22Rv1 (cell line): Measurements from ENCODE around the gene RAB1B.

Experiments
- H3K27ac ChIP-seq: fragments of 450-650 bp; 2 replicates; pipeline ENCODE4 v1.5.1; 2017
- ZFX ChIP-seq: fragments of 450-650 bp; IDR thresholded peaks from 2 replicates; pipeline ENCODE4 v1.6.1; 2017; ENCODE audit warnings: antibody characterized with exemption, borderline replicate concordance
- TF ChIP-seq, protein P1 (sequence below): fragments of 450-650 bp; IDR thresholded peaks from 2 replicates; pipeline ENCODE4 v1.5.1; 2017; ENCODE audit warnings: mild to moderate bottlenecking

Gene RAB1B

DNA sequence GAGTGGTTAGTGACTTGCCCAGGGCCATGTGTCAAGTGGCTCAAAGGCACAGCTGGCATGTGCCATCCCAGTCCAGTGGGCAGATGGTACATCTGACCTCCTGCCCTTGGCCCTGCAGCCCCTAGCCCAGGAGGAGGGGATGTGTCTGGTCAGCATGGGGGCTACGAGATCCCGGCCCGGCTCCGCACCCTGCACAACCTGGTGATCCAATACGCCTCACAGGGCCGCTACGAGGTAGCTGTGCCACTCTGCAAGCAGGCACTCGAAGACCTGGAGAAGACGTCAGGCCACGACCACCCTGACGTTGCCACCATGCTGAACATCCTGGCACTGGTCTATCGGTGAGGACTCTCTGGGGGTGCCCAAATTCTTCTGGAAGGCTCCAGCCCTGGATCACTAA, 5.7 kb upstream of the RAB1B start:
- no peak overlapping the region for H3K27ac ChIP-seq

DNA sequence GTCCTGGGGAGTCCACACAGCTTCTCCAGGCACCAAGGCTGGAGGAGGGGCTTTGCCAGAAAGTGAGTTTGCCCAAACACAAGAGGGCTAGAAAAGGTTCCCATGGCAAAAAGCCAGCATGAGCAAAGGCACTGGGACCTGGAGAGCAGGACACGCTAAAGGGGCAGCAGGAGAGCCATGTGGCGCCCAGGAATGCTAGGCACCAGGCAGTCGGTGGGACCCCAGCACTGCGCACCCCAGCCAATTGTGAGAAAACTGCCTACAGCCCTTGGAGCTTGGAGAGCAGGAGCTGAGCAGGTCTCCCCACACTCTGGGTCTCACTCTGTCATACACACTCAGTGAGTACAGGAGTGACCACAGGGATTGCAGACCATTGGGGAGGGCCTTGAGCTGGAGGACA, 5.2 kb upstream of the RAB1B start:
- TF ChIP-seq, protein P1, sequence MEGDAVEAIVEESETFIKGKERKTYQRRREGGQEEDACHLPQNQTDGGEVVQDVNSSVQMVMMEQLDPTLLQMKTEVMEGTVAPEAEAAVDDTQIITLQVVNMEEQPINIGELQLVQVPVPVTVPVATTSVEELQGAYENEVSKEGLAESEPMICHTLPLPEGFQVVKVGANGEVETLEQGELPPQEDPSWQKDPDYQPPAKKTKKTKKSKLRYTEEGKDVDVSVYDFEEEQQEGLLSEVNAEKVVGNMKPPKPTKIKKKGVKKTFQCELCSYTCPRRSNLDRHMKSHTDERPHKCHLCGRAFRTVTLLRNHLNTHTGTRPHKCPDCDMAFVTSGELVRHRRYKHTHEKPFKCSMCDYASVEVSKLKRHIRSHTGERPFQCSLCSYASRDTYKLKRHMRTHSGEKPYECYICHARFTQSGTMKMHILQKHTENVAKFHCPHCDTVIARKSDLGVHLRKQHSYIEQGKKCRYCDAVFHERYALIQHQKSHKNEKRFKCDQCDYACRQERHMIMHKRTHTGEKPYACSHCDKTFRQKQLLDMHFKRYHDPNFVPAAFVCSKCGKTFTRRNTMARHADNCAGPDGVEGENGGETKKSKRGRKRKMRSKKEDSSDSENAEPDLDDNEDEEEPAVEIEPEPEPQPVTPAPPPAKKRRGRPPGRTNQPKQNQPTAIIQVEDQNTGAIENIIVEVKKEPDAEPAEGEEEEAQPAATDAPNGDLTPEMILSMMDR, result no peak
- no peak for TF ChIP-seq ZFX

More for the DNA sequence above, 5.7 kb upstream of the RAB1B start:
- TF ChIP-seq, protein P1, result no peak
- no peak for TF ChIP-seq ZFX

DNA sequence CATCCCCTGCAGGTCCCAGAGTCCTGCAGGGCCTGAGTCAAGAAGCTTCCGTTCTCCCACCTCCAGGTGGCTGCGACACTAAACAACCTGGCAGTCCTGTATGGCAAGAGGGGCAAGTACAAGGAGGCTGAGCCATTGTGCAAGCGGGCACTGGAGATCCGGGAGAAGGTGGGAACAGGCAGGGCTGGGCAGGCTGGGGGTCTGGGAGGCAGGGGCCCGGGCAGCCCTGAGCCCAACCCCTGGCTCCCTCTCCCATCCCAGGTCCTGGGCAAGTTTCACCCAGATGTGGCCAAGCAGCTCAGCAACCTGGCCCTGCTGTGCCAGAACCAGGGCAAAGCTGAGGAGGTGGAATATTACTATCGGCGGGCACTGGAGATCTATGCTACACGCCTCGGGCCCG, 4.7 kb upstream of the RAB1B start:
- no peak overlapping the region for H3K27ac ChIP-seq
- TF ChIP-seq, protein P1, result no peak
- TF ChIP-seq ZFX, result no peak

More for the DNA sequence above, 5.2 kb upstream of the RAB1B start:
- H3K27ac ChIP-seq, result no peak overlapping the region

DNA sequence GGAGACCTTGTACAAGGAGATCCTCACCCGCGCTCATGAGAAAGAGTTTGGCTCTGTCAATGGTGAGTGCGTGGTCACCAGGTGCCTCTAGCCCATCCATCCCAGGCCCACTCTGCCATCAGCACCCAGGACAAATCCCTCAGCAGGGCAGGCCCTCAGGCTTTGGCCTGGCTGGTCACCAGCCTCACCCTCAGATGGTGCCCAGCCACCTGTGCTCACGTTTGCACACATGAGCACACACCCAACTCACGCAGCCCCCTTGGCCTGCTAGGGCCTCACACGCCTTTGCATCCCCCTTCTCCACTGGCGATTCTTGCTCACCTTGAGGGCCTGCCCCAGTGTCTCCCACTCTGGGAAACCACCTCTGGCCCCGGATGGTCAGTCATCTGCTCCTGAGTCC, 4.1 kb upstream of the RAB1B start:
- TF ChIP-seq ZFX, result no peak
- TF ChIP-seq, protein P1, result no peak

DNA sequence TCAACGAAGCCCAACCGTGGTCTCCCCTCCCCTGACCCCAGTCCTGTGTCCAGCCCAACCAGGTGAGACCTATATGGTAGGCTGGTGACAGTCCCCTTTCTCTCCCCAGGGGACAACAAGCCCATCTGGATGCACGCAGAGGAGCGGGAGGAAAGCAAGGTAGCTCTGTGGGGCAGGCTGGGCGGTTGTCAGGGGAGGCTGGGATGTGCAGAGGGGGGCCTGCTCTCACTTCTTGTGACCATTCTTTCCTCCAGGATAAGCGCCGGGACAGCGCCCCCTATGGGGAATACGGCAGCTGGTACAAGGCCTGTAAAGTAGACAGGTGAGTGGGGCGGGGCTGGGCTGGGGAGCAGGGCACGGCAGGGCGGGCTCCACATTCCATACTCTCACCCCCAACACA, 3.5 kb upstream of the RAB1B start:
- TF ChIP-seq, protein P1, result peak; percentile 79
- no peak for TF ChIP-seq ZFX
- H3K27ac ChIP-seq, result no peak overlapping the region

More for the DNA sequence above, 4.1 kb upstream of the RAB1B start:
- no peak overlapping the region for H3K27ac ChIP-seq

DNA sequence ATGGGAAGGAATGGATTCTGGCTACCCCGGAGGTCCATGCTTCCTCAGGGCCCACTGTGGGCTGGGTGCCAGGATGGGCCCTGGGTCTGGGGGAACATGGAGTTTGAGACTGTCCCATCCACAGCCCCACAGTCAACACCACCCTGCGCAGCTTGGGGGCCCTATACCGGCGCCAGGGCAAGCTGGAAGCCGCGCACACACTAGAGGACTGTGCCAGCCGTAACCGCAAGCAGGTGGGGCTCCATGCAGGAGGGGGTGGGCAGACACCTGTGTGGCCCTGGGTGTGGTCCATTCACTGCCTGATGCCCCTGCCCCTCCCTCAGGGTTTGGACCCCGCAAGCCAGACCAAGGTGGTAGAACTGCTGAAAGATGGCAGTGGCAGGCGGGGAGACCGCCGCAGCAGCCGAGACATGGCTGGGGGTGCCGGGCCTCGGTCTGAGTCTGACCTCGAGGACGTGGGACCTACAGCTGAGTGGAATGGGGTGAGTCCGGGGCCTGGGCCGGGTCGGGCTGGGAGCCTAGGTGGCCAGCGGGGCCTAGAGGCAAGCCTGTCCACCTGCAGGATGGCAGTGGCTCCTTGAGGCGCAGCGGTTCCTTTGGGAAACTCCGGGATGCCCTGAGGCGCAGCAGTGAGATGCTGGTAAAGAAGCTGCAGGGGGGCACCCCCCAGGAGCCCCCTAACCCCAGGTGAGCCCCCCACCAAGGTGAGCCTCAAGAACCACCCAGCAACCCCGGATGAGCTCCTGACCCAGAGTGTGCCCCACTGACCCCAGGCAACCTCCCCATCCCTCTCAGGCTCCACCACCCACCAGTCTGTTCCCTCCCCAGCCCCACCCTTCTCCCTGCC, 2.7 kb upstream of the RAB1B start:
- TF ChIP-seq ZFX, result no peak
- TF ChIP-seq, protein P1, result no peak
- 0 out of 2 replicates have a peak overlapping the region, but pooled peaks have one; percentile 93 for H3K27ac ChIP-seq

DNA sequence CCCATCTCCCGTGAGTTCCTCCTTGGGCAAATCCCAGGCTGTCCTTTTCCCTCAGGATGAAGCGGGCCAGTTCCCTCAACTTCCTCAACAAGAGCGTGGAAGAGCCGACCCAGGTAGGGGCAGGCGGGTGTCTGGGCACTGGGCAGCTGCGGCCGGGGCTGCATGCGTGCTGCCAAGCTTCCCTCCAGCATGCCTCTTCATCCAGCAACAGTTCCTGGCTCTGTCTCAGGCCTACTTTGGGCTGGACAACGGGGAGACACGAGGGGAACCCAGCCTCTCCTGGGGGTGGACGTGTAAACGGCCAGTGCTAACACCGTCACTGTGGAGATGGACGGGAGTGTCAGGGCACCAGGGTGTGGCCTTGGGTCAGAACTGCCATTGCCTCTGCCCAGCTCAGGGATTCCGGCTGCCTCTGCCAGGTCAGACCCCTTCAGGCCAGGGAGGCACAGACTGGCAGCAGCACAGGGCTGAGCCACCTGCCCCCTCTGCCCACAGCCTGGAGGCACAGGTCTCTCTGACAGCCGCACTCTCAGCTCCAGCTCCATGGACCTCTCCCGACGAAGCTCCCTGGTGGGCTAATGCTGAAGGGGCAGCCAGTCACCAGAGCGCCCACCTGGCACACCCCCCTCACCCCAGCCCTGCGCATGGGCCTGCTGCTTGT, 1.9 kb upstream of the RAB1B start:
- peak overlapping the region; percentile 93 for H3K27ac ChIP-seq
- TF ChIP-seq, protein P1, result no peak
- no peak for TF ChIP-seq ZFX
